ENCODE results near the gene HDDC3.

DNA sequence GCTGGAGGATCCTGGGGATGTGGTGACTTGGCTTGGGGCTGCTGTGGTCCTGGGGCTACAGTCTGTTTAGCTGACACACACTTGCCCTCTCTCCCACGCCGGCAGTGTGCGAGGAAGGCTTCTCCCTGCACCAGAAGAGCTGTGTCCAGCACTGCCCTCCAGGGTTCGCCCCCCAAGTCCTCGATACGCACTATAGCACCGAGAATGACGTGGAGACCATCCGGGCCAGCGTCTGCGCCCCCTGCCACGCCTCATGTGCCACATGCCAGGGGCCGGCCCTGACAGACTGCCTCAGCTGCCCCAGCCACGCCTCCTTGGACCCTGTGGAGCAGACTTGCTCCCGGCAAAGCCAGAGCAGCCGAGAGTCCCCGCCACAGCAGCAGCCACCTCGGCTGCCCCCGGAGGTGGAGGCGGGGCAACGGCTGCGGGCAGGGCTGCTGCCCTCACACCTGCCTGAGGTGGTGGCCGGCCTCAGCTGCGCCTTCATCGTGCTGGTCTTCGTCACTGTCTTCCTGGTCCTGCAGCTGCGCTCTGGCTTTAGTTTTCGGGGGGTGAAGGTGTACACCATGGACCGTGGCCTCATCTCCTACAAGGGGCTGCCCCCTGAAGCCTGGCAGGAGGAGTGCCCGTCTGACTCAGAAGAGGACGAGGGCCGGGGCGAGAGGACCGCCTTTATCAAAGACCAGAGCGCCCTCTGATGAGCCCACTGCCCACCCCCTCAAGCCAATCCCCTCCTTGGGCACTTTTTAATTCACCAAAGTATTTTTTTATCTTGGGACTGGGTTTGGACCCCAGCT, 51.0 kb downstream of the HDDC3 start:
- TF ChIP-seq, protein P1, sequence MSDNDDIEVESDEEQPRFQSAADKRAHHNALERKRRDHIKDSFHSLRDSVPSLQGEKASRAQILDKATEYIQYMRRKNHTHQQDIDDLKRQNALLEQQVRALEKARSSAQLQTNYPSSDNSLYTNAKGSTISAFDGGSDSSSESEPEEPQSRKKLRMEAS (IDR thresholded peaks at IDR 0.05; ENCODE audit: low read depth) = no peak
- no peak for TF ChIP-seq EZH2phosphoT487 (IDR thresholded peaks at IDR 0.05; ENCODE audit: borderline replicate concordance, low read depth)
- no peak for TF ChIP-seq CHD2 (IDR thresholded peaks at IDR 0.05; ENCODE audit: low read length, partially characterized antibody)
- TF ChIP-seq, protein P2, sequence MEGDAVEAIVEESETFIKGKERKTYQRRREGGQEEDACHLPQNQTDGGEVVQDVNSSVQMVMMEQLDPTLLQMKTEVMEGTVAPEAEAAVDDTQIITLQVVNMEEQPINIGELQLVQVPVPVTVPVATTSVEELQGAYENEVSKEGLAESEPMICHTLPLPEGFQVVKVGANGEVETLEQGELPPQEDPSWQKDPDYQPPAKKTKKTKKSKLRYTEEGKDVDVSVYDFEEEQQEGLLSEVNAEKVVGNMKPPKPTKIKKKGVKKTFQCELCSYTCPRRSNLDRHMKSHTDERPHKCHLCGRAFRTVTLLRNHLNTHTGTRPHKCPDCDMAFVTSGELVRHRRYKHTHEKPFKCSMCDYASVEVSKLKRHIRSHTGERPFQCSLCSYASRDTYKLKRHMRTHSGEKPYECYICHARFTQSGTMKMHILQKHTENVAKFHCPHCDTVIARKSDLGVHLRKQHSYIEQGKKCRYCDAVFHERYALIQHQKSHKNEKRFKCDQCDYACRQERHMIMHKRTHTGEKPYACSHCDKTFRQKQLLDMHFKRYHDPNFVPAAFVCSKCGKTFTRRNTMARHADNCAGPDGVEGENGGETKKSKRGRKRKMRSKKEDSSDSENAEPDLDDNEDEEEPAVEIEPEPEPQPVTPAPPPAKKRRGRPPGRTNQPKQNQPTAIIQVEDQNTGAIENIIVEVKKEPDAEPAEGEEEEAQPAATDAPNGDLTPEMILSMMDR (IDR thresholded peaks at IDR 0.05) = no peak
- TF ChIP-seq SIN3A (IDR thresholded peaks at IDR 0.05; ENCODE audit: borderline replicate concordance, low read depth, low read length) = no peak
- TF ChIP-seq POLR2AphosphoS5 (IDR thresholded peaks at IDR 0.05; ENCODE audit: low read depth, low read length) = no peak
- TF ChIP-seq, protein P3, sequence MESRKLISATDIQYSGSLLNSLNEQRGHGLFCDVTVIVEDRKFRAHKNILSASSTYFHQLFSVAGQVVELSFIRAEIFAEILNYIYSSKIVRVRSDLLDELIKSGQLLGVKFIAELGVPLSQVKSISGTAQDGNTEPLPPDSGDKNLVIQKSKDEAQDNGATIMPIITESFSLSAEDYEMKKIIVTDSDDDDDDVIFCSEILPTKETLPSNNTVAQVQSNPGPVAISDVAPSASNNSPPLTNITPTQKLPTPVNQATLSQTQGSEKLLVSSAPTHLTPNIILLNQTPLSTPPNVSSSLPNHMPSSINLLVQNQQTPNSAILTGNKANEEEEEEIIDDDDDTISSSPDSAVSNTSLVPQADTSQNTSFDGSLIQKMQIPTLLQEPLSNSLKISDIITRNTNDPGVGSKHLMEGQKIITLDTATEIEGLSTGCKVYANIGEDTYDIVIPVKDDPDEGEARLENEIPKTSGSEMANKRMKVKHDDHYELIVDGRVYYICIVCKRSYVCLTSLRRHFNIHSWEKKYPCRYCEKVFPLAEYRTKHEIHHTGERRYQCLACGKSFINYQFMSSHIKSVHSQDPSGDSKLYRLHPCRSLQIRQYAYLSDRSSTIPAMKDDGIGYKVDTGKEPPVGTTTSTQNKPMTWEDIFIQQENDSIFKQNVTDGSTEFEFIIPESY (IDR thresholded peaks at IDR 0.05; ENCODE audit: borderline replicate concordance, low read depth) = no peak
- TF ChIP-seq MEF2A (IDR thresholded peaks at IDR 0.05; ENCODE audit: borderline replicate concordance, low read depth) = no peak
- no peak for TF ChIP-seq RAD21 (IDR thresholded peaks at IDR 0.05; ENCODE audit: low read length)

Data from SK-N-SH (cell line).